Immature natural killer cell (primary cell): Measurements from ENCODE around the gene HCFC1. TPM values are rescaled to one million over a fixed set of nuclear protein-coding genes. Genes with fewer than 3 reads are reported as not detected.
A peak's percentile ranks its signal among the peaks of the same experiment; 100 is the strongest.

Experiments
- DNase-seq, 3 donors: peaks; one replicate each; pipeline ENCODE4 v3.0.0; 2022; ENCODE audit warnings: mixed read lengths in 1 of 3
- H3K27ac Mint-ChIP-seq, 6 donors: one replicate each; pipeline ENCODE4 v1.8.0; 2020; ENCODE audit warnings: mixed read lengths in 6 of 6, mild to moderate bottlenecking in 5 of 6, inconsistent platforms in 4 of 6, moderate library complexity in 3 of 6
- H3K27me3 Mint-ChIP-seq, 3 donors: one replicate each; pipeline ENCODE4 v1.8.0; 2020 to 2021; ENCODE audit warnings: low read depth in 3 of 3, mild to moderate bottlenecking in 3 of 3, mixed read lengths in 3 of 3, moderate library complexity in 3 of 3, inconsistent platforms in 1 of 3
- H3K36me3 Mint-ChIP-seq, 3 donors: one replicate each; pipeline ENCODE4 v1.8.0; 2020; ENCODE audit warnings: mixed read lengths in 3 of 3, inconsistent platforms in 2 of 3, mild to moderate bottlenecking in 2 of 3
- H3K4me1 Mint-ChIP-seq, 2 donors: one replicate each; pipeline ENCODE4 v1.8.0; 2020; ENCODE audit warnings: inconsistent platforms in 2 of 2, mild to moderate bottlenecking in 2 of 2, mixed read lengths in 2 of 2, moderate library complexity in 1 of 2
- H3K4me3 Mint-ChIP-seq, 5 donors: one replicate each; pipeline ENCODE4 v1.8.0; 2020; ENCODE audit warnings: mild to moderate bottlenecking in 5 of 5, mixed read lengths in 5 of 5, inconsistent platforms in 3 of 5, moderate library complexity in 3 of 5
- H3K9me3 Mint-ChIP-seq, 6 donors: one replicate each; pipeline ENCODE4 v1.8.0; 2020; ENCODE audit warnings: mild to moderate bottlenecking in 6 of 6, mixed read lengths in 6 of 6, inconsistent platforms in 4 of 6, moderate library complexity in 3 of 6
- polyA plus RNA-seq, 3 donors: library from polyadenylated mRNA; unstranded; fragments of 300-500 nt; fragmentation: Illumina TruSeq; gene quantifications; one replicate each; pipeline ENCODE4 v1.2.3, GENCODE V29; 2021

The HCFC1 gene
- polyA plus RNA-seq, 3 donors from 2014 or later: 1.0 to 14.6 (median 2.9) TPM

DNA sequence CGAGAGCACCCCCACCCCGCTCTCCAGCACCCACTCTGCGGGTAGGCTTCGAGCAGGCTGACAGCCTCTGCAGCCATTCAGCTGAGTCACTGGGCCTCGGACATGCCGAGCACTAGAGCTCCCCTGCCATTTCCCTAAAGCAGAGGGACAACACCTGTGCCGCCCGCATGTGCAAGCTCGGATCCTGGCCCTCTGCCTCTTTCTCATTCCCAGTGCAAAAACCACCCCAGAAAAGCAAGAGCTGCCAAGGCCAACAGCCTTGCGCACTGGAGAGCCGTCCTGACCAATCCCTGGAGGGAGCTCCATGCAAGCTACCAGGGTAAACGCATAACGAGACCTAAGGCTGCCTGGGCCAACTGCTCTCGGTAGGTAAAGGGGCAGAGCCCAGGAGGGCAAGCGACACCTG lies 5.3 kb downstream of the HCFC1 start:
- Mint-ChIP-seq H3K4me1 (peaks cover 46 to 58% of the 10 kb centered on the region in 2 donors), H3K4me3 (peak overlapping the region; percentile 44 to 100 (median 98)), H3K9me3 (no peaks in the 10 kb centered on the region), H3K27ac (peak overlapping the region; percentile 93 to 100 (median 96)), H3K27me3 (peaks cover 9 to 10% (median 9%) of the 10 kb centered on the region in 3 donors), H3K36me3 (peaks cover 0 to 8% (median 0%) of the 10 kb centered on the region in 3 donors)
- no peak for DNase-seq

DNA sequence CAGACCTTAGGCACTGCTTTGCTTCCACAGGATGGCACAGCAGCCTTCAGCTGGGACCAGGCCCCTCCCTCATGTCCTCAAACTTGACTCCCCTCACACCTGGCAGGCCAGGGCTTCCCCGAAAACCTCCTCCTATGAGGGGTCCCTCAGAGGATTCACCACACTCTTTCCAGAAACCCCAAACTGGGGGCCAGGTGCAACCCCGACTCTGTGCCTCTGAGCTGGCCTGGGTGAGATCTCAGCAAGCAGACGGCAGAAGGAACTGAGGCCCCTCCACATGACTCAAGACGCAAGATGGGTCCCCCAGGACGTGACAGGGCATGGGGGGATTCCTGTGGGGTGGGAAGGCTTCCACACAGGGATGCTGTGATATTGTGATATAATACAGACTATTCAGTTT lies 6.2 kb downstream of the HCFC1 start:
- DNase-seq: no peak
- peaks cover 2 to 5% (median 4%) of the 10 kb centered on the region in 3 donors for H3K27me3 Mint-ChIP-seq
- H3K36me3 Mint-ChIP-seq: peaks cover 0 to 16% (median 0%) of the 10 kb centered on the region in 3 donors
- H3K4me1 Mint-ChIP-seq: peaks cover 46 to 58% of the 10 kb centered on the region in 2 donors
- H3K27ac Mint-ChIP-seq: peak overlapping the region in 5 of 6 donors; percentile 40 to 97 (median 68)
- no peaks in the 10 kb centered on the region for H3K9me3 Mint-ChIP-seq
- H3K4me3 Mint-ChIP-seq: no peak overlapping the region

DNA sequence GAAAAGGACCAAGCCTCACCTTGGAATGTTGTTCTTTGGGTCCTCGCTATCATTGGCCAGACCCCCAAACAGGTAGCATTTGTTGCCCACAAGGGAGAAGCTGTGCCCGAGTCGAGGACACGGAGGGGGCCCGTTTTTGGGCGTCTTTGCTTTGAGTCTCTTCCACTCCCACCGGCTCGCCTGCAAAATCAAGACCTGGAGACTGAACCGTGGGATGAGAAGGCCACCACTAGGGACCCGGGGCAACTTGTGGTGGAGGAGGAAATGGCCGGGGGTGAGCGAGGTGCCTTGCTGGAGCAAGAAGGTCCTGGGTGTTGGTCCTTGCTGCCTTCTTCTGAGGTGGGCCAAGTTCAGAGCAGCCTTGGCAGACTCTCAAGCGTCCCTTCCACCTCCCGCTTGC lies 7.5 kb downstream of the HCFC1 start:
- H3K9me3 Mint-ChIP-seq: no peaks in the 10 kb centered on the region
- H3K27ac Mint-ChIP-seq: peak overlapping the region in 1 of 6 donors; percentile 96
- no peak for DNase-seq
- H3K4me1 Mint-ChIP-seq: peaks cover 41 to 50% of the 10 kb centered on the region in 2 donors
- no peak overlapping the region for H3K4me3 Mint-ChIP-seq
- H3K27me3 Mint-ChIP-seq: peaks cover 0 to 5% (median 4%) of the 10 kb centered on the region in 3 donors
- peaks cover 0 to 24% (median 0%) of the 10 kb centered on the region in 3 donors for H3K36me3 Mint-ChIP-seq

DNA sequence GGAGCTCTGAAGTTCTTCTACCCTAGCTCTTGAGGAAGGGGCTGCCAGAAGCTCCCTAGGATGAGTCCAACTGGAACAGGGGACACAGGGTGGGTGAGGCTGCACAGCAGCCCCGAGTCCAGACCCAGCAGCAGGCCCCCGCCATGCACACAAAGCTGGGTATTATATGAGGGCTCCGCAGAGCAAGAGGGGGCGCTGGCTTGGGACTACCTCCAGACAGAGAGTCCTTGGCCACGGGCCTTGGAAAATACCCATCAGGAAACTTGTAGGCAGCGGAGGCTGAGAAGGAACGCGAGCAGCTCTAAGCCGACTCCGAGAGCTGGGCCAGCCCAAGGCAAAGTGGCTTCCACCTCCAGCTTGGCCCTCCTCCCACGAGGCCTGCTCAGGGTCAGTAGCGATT lies 8.1 kb downstream of the HCFC1 start:
- H3K4me3 Mint-ChIP-seq: no peak overlapping the region
- H3K4me1 Mint-ChIP-seq: peaks cover 35 to 45% of the 10 kb centered on the region in 2 donors
- no peak overlapping the region for H3K27ac Mint-ChIP-seq
- peaks cover 0 to 26% (median 0%) of the 10 kb centered on the region in 3 donors for H3K36me3 Mint-ChIP-seq
- no peak for DNase-seq
- peaks cover 0 to 4% (median 2%) of the 10 kb centered on the region in 3 donors for H3K27me3 Mint-ChIP-seq
- H3K9me3 Mint-ChIP-seq: no peaks in the 10 kb centered on the region

DNA sequence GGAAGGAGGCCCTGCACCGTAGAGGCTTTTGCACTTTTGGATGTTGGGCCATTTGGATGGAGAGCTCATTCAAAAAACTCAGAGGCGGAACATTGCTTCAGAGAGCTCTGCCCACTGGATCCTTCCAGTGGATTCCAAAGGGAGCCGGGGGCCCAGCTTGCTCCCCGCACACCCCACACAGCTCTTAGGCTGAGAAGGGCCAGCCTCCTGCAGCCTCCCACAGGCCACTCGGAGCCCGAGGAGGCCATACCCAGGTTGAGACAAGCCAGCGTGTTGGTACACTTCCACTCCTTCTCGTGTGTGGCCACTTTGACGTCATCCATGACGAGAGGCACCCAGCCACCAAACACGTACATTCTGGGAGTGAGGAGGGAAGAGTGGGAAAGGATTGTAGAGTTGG lies 10.3 kb downstream of the HCFC1 start:
- Mint-ChIP-seq H3K36me3 (peaks cover 0 to 47% (median 5%) of the 10 kb centered on the region in 3 donors), H3K27me3 (peaks cover 2 to 4% (median 2%) of the 10 kb centered on the region in 3 donors), H3K27ac (no peak overlapping the region), H3K4me3 (no peak overlapping the region), H3K9me3 (no peaks in the 10 kb centered on the region), H3K4me1 (peaks cover 13 to 22% of the 10 kb centered on the region in 2 donors)
- no peak for DNase-seq

DNA sequence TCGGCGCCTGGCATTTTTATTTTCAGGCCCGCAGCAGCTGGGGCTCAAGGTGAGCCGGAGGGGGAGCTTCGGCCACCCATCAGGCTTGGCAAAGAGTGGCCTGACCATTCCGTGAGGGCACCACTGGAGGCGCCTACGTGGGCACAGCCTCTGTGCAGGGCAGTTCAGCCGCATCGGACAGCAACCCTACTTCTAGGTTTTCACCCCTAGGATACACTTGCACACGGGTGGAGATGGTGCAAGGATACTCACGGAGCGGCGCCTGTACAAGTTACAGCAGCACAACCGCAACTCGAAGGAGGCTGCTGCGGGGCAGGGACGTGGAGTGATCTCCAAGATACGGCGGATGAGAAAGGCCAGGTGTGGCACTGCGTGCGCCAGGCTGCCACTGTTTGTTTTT lies 10.8 kb downstream of the HCFC1 start:
- no peaks in the 10 kb centered on the region for H3K9me3 Mint-ChIP-seq
- no peak overlapping the region for H3K4me3 Mint-ChIP-seq
- peaks cover 8 to 17% of the 10 kb centered on the region in 2 donors for H3K4me1 Mint-ChIP-seq
- H3K27ac Mint-ChIP-seq: peak overlapping the region in 1 of 6 donors; percentile 26
- peaks cover 0 to 4% (median 2%) of the 10 kb centered on the region in 3 donors for H3K27me3 Mint-ChIP-seq
- DNase-seq: no peak
- peaks cover 0 to 50% (median 6%) of the 10 kb centered on the region in 3 donors for H3K36me3 Mint-ChIP-seq

DNA sequence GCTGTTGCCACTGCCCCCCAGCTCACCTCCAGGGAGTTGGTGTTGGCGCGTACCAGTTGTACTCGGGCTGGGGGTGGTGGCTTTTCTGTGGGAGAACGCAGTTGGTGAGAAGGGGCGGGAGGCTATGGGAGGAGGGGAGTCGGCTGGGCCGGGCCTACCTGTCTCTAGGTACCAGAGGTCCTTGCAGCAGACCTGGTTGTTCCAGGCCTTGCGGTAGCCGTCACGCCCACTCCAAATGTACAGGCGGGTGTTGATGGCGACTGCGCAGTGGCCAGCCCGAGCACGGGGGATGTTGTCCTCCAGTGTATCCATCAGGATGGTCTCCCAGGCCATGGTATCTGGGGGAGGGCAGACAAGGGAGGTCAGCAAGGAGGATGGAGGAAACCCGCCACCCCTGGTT lies 11.5 kb downstream of the HCFC1 start:
- no peak overlapping the region for H3K4me3 Mint-ChIP-seq
- no peak for DNase-seq
- H3K4me1 Mint-ChIP-seq: peaks cover 2 to 10% of the 10 kb centered on the region in 2 donors
- H3K27me3 Mint-ChIP-seq: peaks cover 0 to 4% (median 3%) of the 10 kb centered on the region in 3 donors
- peaks cover 0 to 52% (median 9%) of the 10 kb centered on the region in 3 donors for H3K36me3 Mint-ChIP-seq
- H3K9me3 Mint-ChIP-seq: no peaks in the 10 kb centered on the region
- H3K27ac Mint-ChIP-seq: no peak overlapping the region

DNA sequence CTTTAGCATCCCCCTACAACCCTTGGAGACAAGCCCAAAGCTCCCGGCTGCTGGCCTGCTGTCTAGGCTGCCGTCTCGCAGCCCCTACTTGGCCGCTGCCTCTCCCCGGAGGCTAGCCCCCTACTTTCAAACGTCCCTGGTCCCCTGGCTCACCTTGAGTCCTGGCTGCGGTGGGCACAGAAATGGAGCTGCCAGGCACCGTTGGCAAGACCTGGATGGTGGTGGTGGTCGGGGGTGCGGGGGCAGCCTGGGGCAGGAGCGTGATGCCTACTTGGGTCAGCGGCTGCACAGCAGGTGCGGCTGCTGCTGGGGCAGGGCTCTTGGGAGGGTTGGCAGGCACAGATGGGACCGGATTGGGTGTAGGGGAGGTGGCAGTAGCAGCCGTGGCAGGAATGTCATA lies 12.0 kb downstream of the HCFC1 start:
- Mint-ChIP-seq H3K4me1 (peaks cover 0 to 6% of the 10 kb centered on the region in 2 donors), H3K36me3 (peaks cover 0 to 55% (median 9%) of the 10 kb centered on the region in 3 donors), H3K27ac (no peak overlapping the region), H3K4me3 (no peak overlapping the region), H3K9me3 (no peaks in the 10 kb centered on the region), H3K27me3 (peaks cover 0 to 4% (median 3%) of the 10 kb centered on the region in 3 donors)
- DNase-seq: no peak

DNA sequence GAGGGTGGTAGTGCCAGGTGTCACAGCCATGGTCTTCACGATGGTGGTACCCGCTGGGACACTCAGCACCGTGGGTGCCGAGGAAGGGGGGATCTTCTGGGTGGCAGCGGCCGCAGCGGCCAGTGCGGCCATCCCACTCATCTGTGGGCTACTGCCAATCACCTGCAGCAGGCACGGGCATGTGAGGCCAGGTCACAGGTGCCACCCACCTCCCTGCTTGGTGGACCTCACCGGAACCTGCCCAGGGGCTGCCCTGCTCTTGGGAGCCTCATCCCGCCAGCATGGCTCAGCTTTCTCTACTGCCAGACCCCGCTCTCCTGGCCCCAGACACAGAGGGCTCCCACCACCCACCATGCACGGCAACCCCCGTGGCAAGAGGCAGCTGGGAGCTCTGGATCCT lies 13.0 kb downstream of the HCFC1 start:
- Mint-ChIP-seq H3K4me1 (no peaks in the 10 kb centered on the region), H3K27me3 (peaks cover 0 to 4% (median 3%) of the 10 kb centered on the region in 3 donors), H3K9me3 (no peaks in the 10 kb centered on the region), H3K27ac (no peak overlapping the region), H3K36me3 (peaks cover 0 to 60% (median 9%) of the 10 kb centered on the region in 3 donors), H3K4me3 (no peak overlapping the region)
- DNase-seq: no peak

DNA sequence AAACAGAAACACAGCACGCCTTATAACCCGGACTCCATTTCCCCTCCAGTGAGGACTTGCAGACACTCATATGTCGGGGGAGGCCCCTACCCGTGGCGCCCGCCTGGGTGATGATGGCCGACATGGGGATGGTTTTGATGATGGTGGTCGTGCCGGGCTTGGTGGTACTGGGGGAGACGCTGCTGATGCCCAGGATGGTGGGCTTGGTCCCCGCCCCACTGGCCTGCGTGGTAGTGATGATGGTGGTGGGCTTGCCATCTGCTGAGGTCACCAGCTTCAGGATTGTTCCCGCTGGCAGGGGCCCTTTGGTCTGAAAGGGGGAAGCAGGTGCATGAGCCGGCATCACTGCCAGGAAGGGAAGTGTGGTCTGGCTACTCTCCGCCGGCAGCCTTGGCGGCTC lies 14.4 kb downstream of the HCFC1 start:
- H3K9me3 Mint-ChIP-seq: no peaks in the 10 kb centered on the region
- no peak for DNase-seq
- H3K4me3 Mint-ChIP-seq: no peak overlapping the region
- no peak overlapping the region for H3K27ac Mint-ChIP-seq
- peaks cover 0 to 6% (median 3%) of the 10 kb centered on the region in 3 donors for H3K27me3 Mint-ChIP-seq
- no peaks in the 10 kb centered on the region for H3K4me1 Mint-ChIP-seq
- peaks cover 0 to 64% (median 9%) of the 10 kb centered on the region in 3 donors for H3K36me3 Mint-ChIP-seq

DNA sequence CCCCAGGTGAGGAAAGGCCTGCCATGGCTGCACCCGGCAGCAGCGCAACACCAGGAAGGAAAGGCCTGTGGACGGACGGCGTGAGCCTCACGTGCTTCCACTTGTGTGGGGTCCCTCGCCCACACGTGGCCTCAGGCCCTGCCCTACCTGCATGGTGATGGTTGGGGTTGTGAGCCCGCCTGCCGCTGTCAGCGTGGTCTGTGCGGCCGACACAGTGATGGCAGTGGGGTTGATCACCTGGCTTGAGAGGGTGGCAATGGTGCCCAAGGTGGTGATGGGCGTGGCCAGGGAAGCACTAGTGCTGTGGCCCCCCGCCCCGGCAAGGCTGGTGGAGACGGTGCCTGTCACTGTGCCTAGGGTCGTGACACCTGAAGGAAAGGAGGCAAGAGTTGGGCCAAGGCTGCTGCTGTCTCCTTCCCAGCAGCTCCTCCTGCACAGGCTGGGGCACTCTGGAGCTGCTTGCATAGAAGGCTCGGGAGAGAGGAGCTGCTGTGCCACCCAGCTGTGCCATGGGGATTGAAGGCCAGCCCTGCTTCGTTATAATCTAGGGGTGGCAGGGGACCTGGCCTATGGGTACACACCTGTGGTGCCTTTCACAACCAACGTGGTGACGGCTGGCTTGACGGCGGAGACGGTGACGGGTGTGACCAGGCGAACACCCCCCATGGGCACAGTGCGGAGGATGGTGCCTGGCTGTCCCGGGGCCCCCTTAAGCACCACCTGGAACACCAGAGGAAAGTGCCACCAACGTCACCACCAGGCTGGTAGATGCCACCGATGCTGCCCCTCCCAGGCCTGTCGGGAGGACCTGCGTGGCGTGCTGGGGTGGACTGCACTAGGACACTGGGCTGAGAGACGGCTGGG lies 15.3 kb downstream of the HCFC1 start:
- Mint-ChIP-seq H3K27ac (peak overlapping the region in 1 of 6 donors; percentile 23), H3K4me1 (no peaks in the 10 kb centered on the region), H3K4me3 (no peak overlapping the region), H3K27me3 (peaks cover 0 to 6% (median 3%) of the 10 kb centered on the region in 3 donors), H3K36me3 (peaks cover 0 to 61% (median 9%) of the 10 kb centered on the region in 3 donors), H3K9me3 (no peaks in the 10 kb centered on the region)
- no peak for DNase-seq

DNA sequence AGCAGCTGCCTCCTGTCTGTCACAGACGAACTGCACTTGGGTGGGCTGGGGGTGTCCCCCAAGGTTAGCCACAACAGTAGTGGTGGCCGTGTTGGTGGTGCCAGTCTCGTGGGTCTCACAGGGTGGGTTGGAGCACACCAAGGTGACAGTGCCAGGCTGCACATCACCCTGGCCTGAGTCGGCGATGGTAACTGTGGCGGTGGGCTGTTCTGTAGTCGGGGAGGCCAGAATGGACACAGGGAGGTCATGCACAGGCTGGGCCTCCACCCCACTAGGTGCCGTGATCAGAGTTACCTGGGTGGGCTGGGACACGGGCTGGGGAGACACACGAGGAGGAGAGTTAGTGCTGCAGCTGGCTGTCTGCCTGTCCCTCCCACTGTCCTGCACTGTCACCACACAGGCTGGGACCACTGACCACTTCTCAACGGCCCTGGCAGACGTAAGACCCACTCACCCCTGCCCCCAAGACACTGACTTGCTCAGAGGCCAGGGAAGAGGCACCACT lies 16.3 kb downstream of the HCFC1 start:
- Mint-ChIP-seq H3K36me3 (peaks cover 0 to 62% (median 14%) of the 10 kb centered on the region in 3 donors), H3K27ac (peak overlapping the region in 2 of 6 donors; percentile 30 to 46), H3K4me1 (peaks cover 0 to 4% of the 10 kb centered on the region in 2 donors), H3K4me3 (no peak overlapping the region), H3K27me3 (peaks cover 0 to 4% (median 3%) of the 10 kb centered on the region in 3 donors), H3K9me3 (no peaks in the 10 kb centered on the region)
- no peak for DNase-seq

DNA sequence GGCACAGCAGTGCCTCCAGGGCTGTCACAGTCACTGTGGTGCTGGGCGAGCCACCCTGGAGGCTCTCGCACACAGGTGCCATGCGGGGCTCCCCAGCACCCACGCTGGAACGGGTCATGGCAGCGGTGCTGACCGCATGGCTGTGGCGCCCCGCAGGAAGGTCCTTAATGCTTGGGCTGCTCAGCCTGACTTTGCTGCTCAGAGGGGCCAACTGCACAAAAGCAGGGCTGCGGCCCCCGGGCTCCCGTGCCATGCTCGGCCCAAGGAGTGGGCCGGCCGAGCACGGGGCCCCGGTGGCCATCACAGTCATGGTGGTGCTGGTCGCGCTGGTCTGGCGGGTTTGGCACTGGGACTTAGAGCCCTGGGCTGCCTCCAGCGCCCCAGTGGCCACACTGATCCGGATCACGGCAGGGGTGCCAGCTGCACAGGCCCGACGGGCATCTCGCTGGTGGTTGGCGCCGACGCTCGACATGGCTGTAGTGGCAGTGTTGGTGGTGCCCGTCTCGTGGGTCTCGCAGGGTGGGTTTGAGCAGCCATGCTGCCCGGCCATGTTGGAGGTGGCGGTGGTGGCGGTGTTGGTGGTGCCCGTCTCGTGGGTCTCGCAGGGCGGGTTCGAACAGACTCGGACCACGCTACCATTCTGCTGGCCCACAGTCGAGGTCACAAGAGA lies 16.9 kb downstream of the HCFC1 start:
- H3K27ac Mint-ChIP-seq: peak overlapping the region in 2 of 6 donors; percentile 30 to 68

More for the DNA sequence above, 16.9 kb downstream of the HCFC1 start:
- H3K9me3 Mint-ChIP-seq: no peaks in the 10 kb centered on the region
- H3K27me3 Mint-ChIP-seq: peaks cover 0 to 7% (median 3%) of the 10 kb centered on the region in 3 donors
- no peak overlapping the region for H3K4me3 Mint-ChIP-seq
- H3K36me3 Mint-ChIP-seq: peaks cover 0 to 59% (median 14%) of the 10 kb centered on the region in 3 donors
- peaks cover 0 to 4% of the 10 kb centered on the region in 2 donors for H3K4me1 Mint-ChIP-seq
- no peak for DNase-seq
